Uterus (tissue), 4 donors: ENCODE results near the gene WDR27. TPM values are rescaled to one million over a fixed set of nuclear protein-coding genes. Genes with fewer than 3 reads are reported as not detected.
"Not testable (repeated sequence)": the region's sequence is repeated elsewhere in the genome, so short reads cannot be mapped to it uniquely, and the experiment has no call there.

Source experiments
- DNase-seq, 2 donors: peaks; one replicate each; pipeline ENCODE4 v3.0.0-alpha.2; 2019 to 2020
- H3K27ac ChIP-seq, 2 donors: fragments of 200-600 bp; sonication (generic); 1 replicate in 1 of 2; 2 replicates in 1 of 2; pipeline ENCODE4 v1.5.1; 2016 to 2018
- H3K27me3 ChIP-seq, 2 donors: fragments of 200-600 bp; sonication (generic); one replicate each; pipeline ENCODE4 v1.5.1; 2018 to 2019; ENCODE audit warnings: control low read depth in 1 of 2
- H3K36me3 ChIP-seq, 2 donors: fragments of 200-600 bp; sonication (generic); one replicate each; pipeline ENCODE4 v1.5.1; 2019; ENCODE audit warnings: control low read depth in 1 of 2
- H3K4me1 ChIP-seq, 2 donors: fragments of 200-600 bp; sonication (generic); one replicate each; pipeline ENCODE4 v1.5.1; 2018 to 2019; ENCODE audit warnings: control low read depth in 1 of 2
- H3K4me3 ChIP-seq, 2 donors: fragments of 200-600 bp; sonication (generic); 1 replicate in 1 of 2; 2 replicates in 1 of 2; pipeline ENCODE4 v1.5.1; 2018 to 2019; ENCODE audit warnings: mild to moderate bottlenecking in 1 of 2
- H3K9me3 ChIP-seq, 2 donors: fragments of 200-600 bp; sonication (generic); one replicate each; pipeline ENCODE4 v1.5.1; 2019; ENCODE audit warnings: control low read depth in 1 of 2
- POLR2A ChIP-seq, 2 donors: fragments of 450-650 bp; IDR thresholded peaks; one replicate each; pipeline ENCODE4 v1.6.1; 2016; ENCODE audit warnings: antibody characterized with exemption in 2 of 2, mild to moderate bottlenecking in 1 of 2, moderate library complexity in 1 of 2
- intact Hi-C: fragments of 100-400 bp; cut with DNase I; formaldehyde crosslinking; loops from one replicate; pipeline ENCODE4 v1.15.1; 2023; ENCODE audit warnings: low total_unique reads
- total RNA-seq, 4 donors: library from RNA; depleted of rRNA in 3 of 4; stranded (reverse); fragments of >200 nt in 3 of 4; gene quantifications; one replicate each; pipeline versions ENCODE4 v1.1.0 to v1.2.4, GENCODE V29; 2014 to 2023
- TF ChIP-seq, protein P1 (sequence below), 4 experiments: fragments of 200-600 bp in 2 of 4; fragments of 450-650 bp in 2 of 4; sonication (generic) in 2 of 4; IDR thresholded peaks; one replicate each; pipeline ENCODE4 v1.5.1; 2016 to 2019; ENCODE audit warnings: antibody characterized with exemption in 4 of 4, mild to moderate bottlenecking in 2 of 4, moderate library complexity in 1 of 4
- donor health status: DM: yes; HTN: yes; CAD: no.

Gene WDR27
- total RNA-seq, 4 donors from 2014 or later = 41.8 to 69.7 (median 59.7) TPM

DNA sequence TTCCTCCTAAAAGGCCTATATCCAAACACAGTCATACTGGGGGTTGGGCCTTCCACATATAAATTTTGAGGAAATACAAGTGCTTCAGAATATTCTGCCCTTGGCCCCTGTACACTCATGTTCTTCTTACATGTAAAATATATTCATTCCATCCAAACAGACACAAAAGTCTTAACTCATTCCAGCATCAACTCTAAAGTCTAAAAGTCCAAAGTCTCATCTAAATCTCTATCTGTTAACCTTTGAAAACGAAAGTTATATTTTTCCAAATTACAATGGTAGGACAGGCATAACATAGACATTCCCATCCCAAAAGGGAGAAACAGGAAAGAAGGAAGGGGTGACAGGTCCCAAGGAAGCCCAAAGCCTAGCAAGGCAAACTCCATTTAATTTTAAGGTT is 232.8 kb downstream of the WDR27 start:
- peaks cover 0 to 4% of the 10 kb centered on the region in 2 donors for H3K9me3 ChIP-seq
- DNase-seq = no peak
- intact Hi-C loops = no loop called here
- H3K27me3 ChIP-seq = no peaks in the 10 kb centered on the region
- H3K4me3 ChIP-seq = no peak overlapping the region
- H3K4me1 ChIP-seq = no peaks in the 10 kb centered on the region
- no peak for TF ChIP-seq POLR2A (IDR thresholded peaks at IDR 0.05)
- TF ChIP-seq, protein P1, sequence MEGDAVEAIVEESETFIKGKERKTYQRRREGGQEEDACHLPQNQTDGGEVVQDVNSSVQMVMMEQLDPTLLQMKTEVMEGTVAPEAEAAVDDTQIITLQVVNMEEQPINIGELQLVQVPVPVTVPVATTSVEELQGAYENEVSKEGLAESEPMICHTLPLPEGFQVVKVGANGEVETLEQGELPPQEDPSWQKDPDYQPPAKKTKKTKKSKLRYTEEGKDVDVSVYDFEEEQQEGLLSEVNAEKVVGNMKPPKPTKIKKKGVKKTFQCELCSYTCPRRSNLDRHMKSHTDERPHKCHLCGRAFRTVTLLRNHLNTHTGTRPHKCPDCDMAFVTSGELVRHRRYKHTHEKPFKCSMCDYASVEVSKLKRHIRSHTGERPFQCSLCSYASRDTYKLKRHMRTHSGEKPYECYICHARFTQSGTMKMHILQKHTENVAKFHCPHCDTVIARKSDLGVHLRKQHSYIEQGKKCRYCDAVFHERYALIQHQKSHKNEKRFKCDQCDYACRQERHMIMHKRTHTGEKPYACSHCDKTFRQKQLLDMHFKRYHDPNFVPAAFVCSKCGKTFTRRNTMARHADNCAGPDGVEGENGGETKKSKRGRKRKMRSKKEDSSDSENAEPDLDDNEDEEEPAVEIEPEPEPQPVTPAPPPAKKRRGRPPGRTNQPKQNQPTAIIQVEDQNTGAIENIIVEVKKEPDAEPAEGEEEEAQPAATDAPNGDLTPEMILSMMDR (IDR thresholded peaks at IDR 0.05) = no peak
- H3K36me3 ChIP-seq = no peaks in the 10 kb centered on the region
- no peak overlapping the region for H3K27ac ChIP-seq

GRCh38 chr6:169467755-169468154 is 234.1 kb downstream of the WDR27 start:
- intact Hi-C loops, H3K4me1 ChIP-seq: not testable (repeated sequence)

GRCh38 chr6:169466256-169466655 is 235.6 kb downstream of the WDR27 start:
- H3K27me3 ChIP-seq, H3K4me3 ChIP-seq, DNase-seq, H3K27ac ChIP-seq, H3K4me1 ChIP-seq, H3K36me3 ChIP-seq, H3K9me3 ChIP-seq, intact Hi-C loops: not testable (repeated sequence)

More at GRCh38 chr6:169467755-169468154, 234.1 kb downstream of the WDR27 start:
- not testable (repeated sequence) for H3K36me3 ChIP-seq, H3K27me3 ChIP-seq, H3K27ac ChIP-seq, H3K4me3 ChIP-seq, H3K9me3 ChIP-seq, DNase-seq

DNA sequence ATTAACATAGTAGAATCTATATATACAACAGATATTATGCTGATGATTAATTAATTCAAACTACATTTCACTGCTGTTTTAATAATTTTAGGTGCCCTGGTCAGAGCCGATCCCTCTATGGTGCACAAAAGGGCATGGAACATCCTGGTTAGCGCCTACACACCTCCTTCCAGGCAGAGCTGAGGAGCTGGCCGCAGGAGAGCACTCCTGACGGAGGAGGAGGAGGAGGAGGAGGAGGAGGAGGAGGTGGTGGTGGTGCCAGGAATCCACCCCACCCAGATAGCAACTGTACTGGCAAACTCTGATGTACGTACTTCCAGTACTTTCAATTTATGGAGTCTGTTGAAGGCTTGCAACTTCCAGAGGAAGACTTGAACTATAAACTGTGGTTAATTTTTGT is 244.1 kb downstream of the WDR27 start:
- Histone ChIP-seq H3K4me3 (no peak overlapping the region), H3K36me3 (no peaks in the 10 kb centered on the region), H3K4me1 (peaks cover 0 to 4% of the 10 kb centered on the region in 2 donors), H3K9me3 (no peaks in the 10 kb centered on the region), H3K27me3 (no peaks in the 10 kb centered on the region), H3K27ac (no peak overlapping the region)
- no peak for DNase-seq
- intact Hi-C loops = no loop called here
- TF ChIP-seq, protein P1 (IDR thresholded peaks at IDR 0.05) = no peak
- TF ChIP-seq POLR2A (IDR thresholded peaks at IDR 0.05) = no peak

DNA sequence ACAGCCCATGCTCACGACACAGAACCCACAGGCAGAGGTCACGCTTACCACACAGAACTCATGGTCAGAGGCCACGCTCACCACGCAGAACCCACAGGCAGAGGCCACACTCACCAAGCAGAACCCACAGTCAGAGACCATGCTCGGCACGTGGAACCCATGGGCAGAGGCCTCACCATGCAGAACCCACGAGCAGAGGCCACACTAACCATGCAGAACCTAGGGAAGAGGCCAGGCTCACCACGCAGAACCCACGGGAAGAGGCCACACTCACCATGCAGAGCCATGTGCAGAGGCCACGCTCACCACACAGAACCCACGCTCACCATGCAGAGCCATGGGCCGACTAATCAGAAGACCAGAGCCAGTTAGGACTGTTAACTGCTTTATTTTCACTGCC is 245.0 kb downstream of the WDR27 start:
- Histone ChIP-seq H3K27me3 (no peaks in the 10 kb centered on the region), H3K9me3 (no peaks in the 10 kb centered on the region), H3K36me3 (no peaks in the 10 kb centered on the region), H3K4me3 (no peak overlapping the region), H3K27ac (no peak overlapping the region), H3K4me1 (peaks cover 0 to 4% of the 10 kb centered on the region in 2 donors)
- no peak for DNase-seq
- intact Hi-C loops = no loop called here
- TF ChIP-seq, protein P1 (IDR thresholded peaks at IDR 0.05) = no peak
- TF ChIP-seq POLR2A (IDR thresholded peaks at IDR 0.05) = no peak

DNA sequence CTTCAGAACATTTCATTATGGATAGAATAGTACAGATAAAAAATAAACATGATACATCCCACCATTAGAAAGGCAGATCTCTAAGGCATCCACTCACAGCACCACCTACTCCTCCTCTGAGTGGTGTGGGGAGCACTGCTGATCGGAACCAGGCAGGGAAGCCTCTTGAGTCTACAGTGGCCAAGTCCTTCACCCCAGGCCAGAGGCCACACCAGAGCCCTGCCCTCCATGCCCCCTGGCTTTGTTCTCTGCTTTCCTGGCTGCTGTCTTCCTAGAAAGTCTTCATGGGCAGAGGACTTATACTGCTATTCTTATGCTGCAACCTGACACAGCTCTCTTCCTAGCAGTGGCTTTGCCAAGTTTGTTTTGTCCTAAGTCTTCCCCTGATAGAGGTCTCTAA is 246.4 kb downstream of the WDR27 start:
- H3K4me3 ChIP-seq = no peak overlapping the region
- no peaks in the 10 kb centered on the region for H3K27me3 ChIP-seq
- no peaks in the 10 kb centered on the region for H3K36me3 ChIP-seq
- peak overlapping the region; percentile 93 for H3K27ac ChIP-seq
- H3K9me3 ChIP-seq = no peaks in the 10 kb centered on the region
- no peak for TF ChIP-seq POLR2A (IDR thresholded peaks at IDR 0.05)
- TF ChIP-seq, protein P1 (IDR thresholded peaks at IDR 0.05) = no peak
- intact Hi-C loops = no loop called here
- DNase-seq = no peak
- peaks cover 0 to 10% of the 10 kb centered on the region in 2 donors for H3K4me1 ChIP-seq
